ENCODE results near the gene PRTN3.

PRTN3 gene

DNA sequence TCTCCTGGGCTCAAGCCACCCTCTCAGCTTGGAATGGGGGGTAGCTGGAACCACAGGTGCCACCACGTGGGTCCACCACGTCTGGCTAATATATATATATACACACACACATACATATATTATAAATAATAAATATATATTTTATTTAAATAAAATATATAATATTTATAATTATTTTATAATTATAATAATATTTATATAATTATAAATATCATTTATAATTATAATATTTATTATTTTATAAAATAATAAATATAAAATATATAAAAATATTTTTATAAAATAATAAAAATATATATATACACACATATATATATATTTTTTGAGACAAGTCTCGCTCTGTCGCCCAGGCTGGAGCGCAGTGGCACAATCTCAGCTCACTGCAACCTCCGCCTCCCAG lies 13.8 kb downstream of the PRTN3 start:
- no CpG with 5 or more reads among the region's 6 CpGs for WGBS, 2 donors (ENCODE audit: extremely low coverage in 2 of 2, insufficient read length in 2 of 2, insufficient replicate concordance in 1 of 2)
- Histone ChIP-seq H3K14ac (ENCODE audit: low read length) (no peak overlapping the region), H4K91ac (ENCODE audit: low read depth, low read length, poor library complexity) (no peak overlapping the region), H3K9me3 (replicated peaks in 1 of 2; ENCODE audit: control insufficient read depth in 2 of 2, insufficient read depth in 1 of 2, low read depth in 1 of 2, low read length in 2 of 2) (peaks cover 0 to 2% of the 10 kb centered on the region in 2 donors), H2BK120ac (ENCODE audit: low read depth, low read length) (no peak overlapping the region), H3K4ac (ENCODE audit: low read length) (no peak overlapping the region), H3K27ac (replicated peaks; ENCODE audit: low read length) (no peak overlapping the region), H3K4me2 (ENCODE audit: insufficient read depth, low read length, poor library complexity, severe bottlenecking) (no peak overlapping the region), H3K9ac (ENCODE audit: low read depth, low read length, poor library complexity) (no peak overlapping the region), H2BK12ac (ENCODE audit: low read length) (no peak overlapping the region), H2BK5ac (ENCODE audit: low read length) (no peak overlapping the region), H3K36me3 (replicated peaks in 1 of 2; ENCODE audit: control insufficient read depth in 2 of 2, insufficient read depth in 2 of 2, low read length in 2 of 2) (no peaks in the 10 kb centered on the region), H3K79me1 (ENCODE audit: low read depth, low read length) (no peaks in the 10 kb centered on the region), H2AFZ (ENCODE audit: low read length) (no peak overlapping the region), H3K23ac (ENCODE audit: low read depth, low read length, poor library complexity) (no peak overlapping the region), H3K4me3 (ENCODE audit: low read length in 2 of 2) (no peak overlapping the region), H4K8ac (ENCODE audit: low read depth, low read length) (no peak overlapping the region), H2AK5ac (ENCODE audit: low read depth, low read length) (no peak overlapping the region), H3K4me1 (ENCODE audit: control insufficient read depth in 2 of 2, insufficient read depth in 1 of 2, low read depth in 1 of 2, low read length in 2 of 2) (peaks cover 0 to 6% of the 10 kb centered on the region in 2 donors), H2BK15ac (ENCODE audit: low read length) (no peak overlapping the region), H3K18ac (ENCODE audit: low read length) (no peak overlapping the region), H3K27me3 (ENCODE audit: control insufficient read depth in 3 of 3, insufficient read depth in 3 of 3, low read depth in 1 of 3, low read length in 3 of 3) (peaks cover 0 to 11% (median 11%) of the 10 kb centered on the region in 3 experiments)
- DNase-seq (ENCODE audit: low spot score): no peak

DNA sequence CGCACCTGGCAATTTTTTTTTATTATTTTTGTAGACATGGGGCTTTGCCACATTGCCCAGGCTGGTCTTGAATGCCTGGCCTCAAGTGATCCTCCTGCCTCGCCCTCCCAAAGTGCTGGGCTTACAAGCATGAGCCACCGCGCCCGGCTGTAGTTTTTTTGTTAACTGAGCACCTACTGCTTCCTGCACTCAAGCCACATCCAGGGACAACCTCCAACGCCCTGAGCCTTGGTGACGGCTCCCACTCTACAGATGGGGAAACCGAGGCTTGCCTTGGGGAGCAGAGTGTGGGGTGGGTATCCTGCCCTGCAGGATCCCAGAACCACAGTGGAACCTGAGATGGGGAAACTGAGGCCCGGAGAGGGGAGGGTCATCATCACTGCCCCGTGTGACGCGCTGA lies 14.3 kb downstream of the PRTN3 start:
- H3K27ac ChIP-seq (replicated peaks; ENCODE audit: low read length): no peak overlapping the region
- peaks cover 3 to 17% (median 17%) of the 10 kb centered on the region in 3 experiments for H3K27me3 ChIP-seq (ENCODE audit: control insufficient read depth in 3 of 3, insufficient read depth in 3 of 3, low read depth in 1 of 3, low read length in 3 of 3)
- H3K4me1 ChIP-seq (ENCODE audit: control insufficient read depth in 2 of 2, insufficient read depth in 1 of 2, low read depth in 1 of 2, low read length in 2 of 2): peaks cover 0 to 6% of the 10 kb centered on the region in 2 donors
- no peak overlapping the region for H3K4me2 ChIP-seq (ENCODE audit: insufficient read depth, low read length, poor library complexity, severe bottlenecking)
- H2BK12ac ChIP-seq (ENCODE audit: low read length): no peak overlapping the region
- H2AFZ ChIP-seq (ENCODE audit: low read length): no peak overlapping the region
- H4K8ac ChIP-seq (ENCODE audit: low read depth, low read length): no peak overlapping the region
- H2AK5ac ChIP-seq (ENCODE audit: low read depth, low read length): peak overlapping the region; percentile 66
- no peak overlapping the region for H2BK5ac ChIP-seq (ENCODE audit: low read length)
- H2BK120ac ChIP-seq (ENCODE audit: low read depth, low read length): no peak overlapping the region
- H3K79me1 ChIP-seq (ENCODE audit: low read depth, low read length): peaks cover 2% of the 10 kb centered on the region
- H3K9me3 ChIP-seq (replicated peaks in 1 of 2; ENCODE audit: control insufficient read depth in 2 of 2, insufficient read depth in 1 of 2, low read depth in 1 of 2, low read length in 2 of 2): peaks cover 0 to 2% of the 10 kb centered on the region in 2 donors
- no peak overlapping the region for H3K4me3 ChIP-seq (ENCODE audit: low read length in 2 of 2)
- H2BK15ac ChIP-seq (ENCODE audit: low read length): no peak overlapping the region
- no peaks in the 10 kb centered on the region for H3K36me3 ChIP-seq (replicated peaks in 1 of 2; ENCODE audit: control insufficient read depth in 2 of 2, insufficient read depth in 2 of 2, low read length in 2 of 2)
- H3K4ac ChIP-seq (ENCODE audit: low read length): no peak overlapping the region
- peak overlapping the region; percentile 89 for H3K18ac ChIP-seq (ENCODE audit: low read length)
- no peak overlapping the region for H3K9ac ChIP-seq (ENCODE audit: low read depth, low read length, poor library complexity)
- peak overlapping the region; percentile 98 for H3K23ac ChIP-seq (ENCODE audit: low read depth, low read length, poor library complexity)
- H3K14ac ChIP-seq (ENCODE audit: low read length): peak overlapping the region; percentile 99
- no CpG with 5 or more reads among the region's 12 CpGs for WGBS, 2 donors (ENCODE audit: extremely low coverage in 2 of 2, insufficient read length in 2 of 2, insufficient replicate concordance in 1 of 2)
- DNase-seq (ENCODE audit: low spot score): no peak
- H4K91ac ChIP-seq (ENCODE audit: low read depth, low read length, poor library complexity): no peak overlapping the region

DNA sequence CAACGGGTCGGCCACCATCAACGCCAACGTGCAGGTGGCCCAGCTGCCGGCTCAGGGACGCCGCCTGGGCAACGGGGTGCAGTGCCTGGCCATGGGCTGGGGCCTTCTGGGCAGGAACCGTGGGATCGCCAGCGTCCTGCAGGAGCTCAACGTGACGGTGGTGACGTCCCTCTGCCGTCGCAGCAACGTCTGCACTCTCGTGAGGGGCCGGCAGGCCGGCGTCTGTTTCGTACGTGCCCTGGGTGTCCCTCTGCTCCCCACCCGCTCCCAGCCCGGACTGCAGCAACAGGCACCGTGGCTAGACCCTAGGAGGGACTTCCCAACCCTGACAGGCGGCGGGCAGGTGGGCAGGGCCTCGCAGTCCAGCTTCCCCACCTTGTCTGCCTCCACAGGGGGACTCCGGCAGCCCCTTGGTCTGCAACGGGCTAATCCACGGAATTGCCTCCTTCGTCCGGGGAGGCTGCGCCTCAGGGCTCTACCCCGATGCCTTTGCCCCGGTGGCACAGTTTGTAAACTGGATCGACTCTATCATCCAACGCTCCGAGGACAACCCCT lies 14.8 kb downstream of the PRTN3 start:
- H3K23ac ChIP-seq (ENCODE audit: low read depth, low read length, poor library complexity): peak overlapping the region; percentile 98
- H3K27ac ChIP-seq (replicated peaks; ENCODE audit: low read length): no peak overlapping the region
- H3K9me3 ChIP-seq (replicated peaks in 1 of 2; ENCODE audit: control insufficient read depth in 2 of 2, insufficient read depth in 1 of 2, low read depth in 1 of 2, low read length in 2 of 2): peaks cover 0 to 2% of the 10 kb centered on the region in 2 donors
- peaks cover 7 to 22% (median 20%) of the 10 kb centered on the region in 3 experiments for H3K27me3 ChIP-seq (ENCODE audit: control insufficient read depth in 3 of 3, insufficient read depth in 3 of 3, low read depth in 1 of 3, low read length in 3 of 3)
- peaks cover 2% of the 10 kb centered on the region for H3K79me1 ChIP-seq (ENCODE audit: low read depth, low read length)
- peak overlapping the region; percentile 66 for H2AK5ac ChIP-seq (ENCODE audit: low read depth, low read length)
- peak overlapping the region; percentile 38 for H2BK15ac ChIP-seq (ENCODE audit: low read length)
- H3K4ac ChIP-seq (ENCODE audit: low read length): no peak overlapping the region
- H2BK12ac ChIP-seq (ENCODE audit: low read length): no peak overlapping the region
- H3K4me3 ChIP-seq (ENCODE audit: low read length in 2 of 2): no peak overlapping the region
- H3K4me1 ChIP-seq (ENCODE audit: control insufficient read depth in 2 of 2, insufficient read depth in 1 of 2, low read depth in 1 of 2, low read length in 2 of 2): peaks cover 0 to 2% of the 10 kb centered on the region in 2 donors
- H2BK120ac ChIP-seq (ENCODE audit: low read depth, low read length): no peak overlapping the region
- H4K8ac ChIP-seq (ENCODE audit: low read depth, low read length): no peak overlapping the region
- H3K36me3 ChIP-seq (replicated peaks in 1 of 2; ENCODE audit: control insufficient read depth in 2 of 2, insufficient read depth in 2 of 2, low read length in 2 of 2): no peaks in the 10 kb centered on the region
- H3K9ac ChIP-seq (ENCODE audit: low read depth, low read length, poor library complexity): peak overlapping the region; percentile 70
- no CpG with 5 or more reads among the region's 40 CpGs for WGBS, 2 donors (ENCODE audit: extremely low coverage in 2 of 2, insufficient read length in 2 of 2, insufficient replicate concordance in 1 of 2)
- no peak overlapping the region for H2AFZ ChIP-seq (ENCODE audit: low read length)
- H2BK5ac ChIP-seq (ENCODE audit: low read length): no peak overlapping the region
- peak overlapping the region; percentile 89 for H3K18ac ChIP-seq (ENCODE audit: low read length)
- no peak overlapping the region for H3K4me2 ChIP-seq (ENCODE audit: insufficient read depth, low read length, poor library complexity, severe bottlenecking)
- H3K14ac ChIP-seq (ENCODE audit: low read length): peak overlapping the region; percentile 99
- no peak overlapping the region for H4K91ac ChIP-seq (ENCODE audit: low read depth, low read length, poor library complexity)
- no peak for DNase-seq (ENCODE audit: low spot score)

DNA sequence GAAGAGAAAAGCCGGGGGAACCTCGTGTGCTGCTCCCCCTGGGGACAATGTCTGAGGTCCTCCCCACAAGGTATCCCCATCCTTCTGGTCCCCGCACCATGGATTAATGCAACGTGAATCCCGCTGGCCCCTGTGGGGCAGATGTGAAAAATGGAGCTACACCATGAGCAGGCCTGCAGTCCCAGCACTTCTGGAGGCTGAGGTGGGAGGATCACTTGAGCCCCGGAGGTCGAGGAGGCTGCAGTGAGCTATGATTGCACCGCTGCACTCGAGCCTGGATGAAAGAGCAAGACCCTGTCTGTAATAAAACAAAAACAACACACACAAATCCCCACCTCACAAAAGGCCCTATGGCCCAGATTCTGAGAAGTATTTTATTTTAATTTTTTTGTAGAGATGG lies 17.5 kb downstream of the PRTN3 start:
- no peak overlapping the region for H3K14ac ChIP-seq (ENCODE audit: low read length)
- H2BK15ac ChIP-seq (ENCODE audit: low read length): no peak overlapping the region
- peaks cover 0 to 9% of the 10 kb centered on the region in 2 donors for H3K9me3 ChIP-seq (replicated peaks in 1 of 2; ENCODE audit: control insufficient read depth in 2 of 2, insufficient read depth in 1 of 2, low read depth in 1 of 2, low read length in 2 of 2)
- peaks cover 4% of the 10 kb centered on the region for H3K79me1 ChIP-seq (ENCODE audit: low read depth, low read length)
- no peak overlapping the region for H2BK12ac ChIP-seq (ENCODE audit: low read length)
- no peaks in the 10 kb centered on the region for H3K36me3 ChIP-seq (replicated peaks in 1 of 2; ENCODE audit: control insufficient read depth in 2 of 2, insufficient read depth in 2 of 2, low read length in 2 of 2)
- WGBS, 2 donors (ENCODE audit: extremely low coverage in 2 of 2, insufficient read length in 2 of 2, insufficient replicate concordance in 1 of 2): no CpG with 5 or more reads among the region's 9 CpGs
- no peak overlapping the region for H2BK5ac ChIP-seq (ENCODE audit: low read length)
- H3K4ac ChIP-seq (ENCODE audit: low read length): no peak overlapping the region
- no peak overlapping the region for H3K4me2 ChIP-seq (ENCODE audit: insufficient read depth, low read length, poor library complexity, severe bottlenecking)
- H4K8ac ChIP-seq (ENCODE audit: low read depth, low read length): no peak overlapping the region
- no peak overlapping the region for H2AFZ ChIP-seq (ENCODE audit: low read length)
- no peak overlapping the region for H2AK5ac ChIP-seq (ENCODE audit: low read depth, low read length)
- H3K27me3 ChIP-seq (ENCODE audit: control insufficient read depth in 3 of 3, insufficient read depth in 3 of 3, low read depth in 1 of 3, low read length in 3 of 3): peaks cover 18 to 42% (median 19%) of the 10 kb centered on the region in 3 experiments
- DNase-seq (ENCODE audit: low spot score): no peak
- no peak overlapping the region for H3K27ac ChIP-seq (replicated peaks; ENCODE audit: low read length)
- H3K4me3 ChIP-seq (ENCODE audit: low read length in 2 of 2): peak overlapping the region in 1 of 2 donors; percentile 30
- no peak overlapping the region for H4K91ac ChIP-seq (ENCODE audit: low read depth, low read length, poor library complexity)
- H2BK120ac ChIP-seq (ENCODE audit: low read depth, low read length): no peak overlapping the region
- H3K4me1 ChIP-seq (ENCODE audit: control insufficient read depth in 2 of 2, insufficient read depth in 1 of 2, low read depth in 1 of 2, low read length in 2 of 2): peaks cover 2 to 3% of the 10 kb centered on the region in 2 donors
- no peak overlapping the region for H3K18ac ChIP-seq (ENCODE audit: low read length)
- no peak overlapping the region for H3K23ac ChIP-seq (ENCODE audit: low read depth, low read length, poor library complexity)
- no peak overlapping the region for H3K9ac ChIP-seq (ENCODE audit: low read depth, low read length, poor library complexity)

Data from neuronal stem cell (in vitro differentiated cells).